ENCODE data around the gene FKBP11. TPM values are rescaled to one million over a fixed set of nuclear protein-coding genes. Genes with fewer than 3 reads are reported as not detected.

The FKBP11 gene
- total and polyA plus RNA-seq, 2 experiments from 2014 or later, result 17.4 to 158 TPM

DNA sequence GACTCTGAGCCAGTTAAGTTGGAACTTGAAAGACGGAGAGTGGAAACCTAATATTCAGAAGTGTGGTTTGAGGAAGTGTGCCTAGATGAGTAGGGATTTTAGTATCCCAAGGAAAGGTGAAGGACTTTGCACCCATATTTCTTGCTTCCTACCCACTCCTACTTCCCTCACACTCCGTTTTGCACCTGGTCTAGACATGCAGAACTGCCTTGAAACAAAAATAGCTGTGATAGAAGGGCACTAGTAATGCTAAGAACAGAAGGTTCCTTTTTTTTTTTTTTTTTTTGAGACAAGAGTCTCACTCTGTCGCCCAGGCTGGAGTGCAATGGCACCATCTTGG, 32.7 kb upstream of the FKBP11 start:
- H3K4me3 ChIP-seq, result peak overlapping the region; percentile 99
- H2AFZ ChIP-seq, result peak overlapping the region; percentile 87
- peak overlapping the region; percentile 85 for H3K27ac ChIP-seq
- H3K9me3 ChIP-seq (ENCODE audit: low read depth), result no peaks in the 10 kb centered on the region
- no peak for TF ChIP-seq EZH2phosphoT487 (IDR thresholded peaks at IDR 0.05; ENCODE audit: insufficient read depth, low read depth)
- no peak for TF ChIP-seq EZH2 (IDR thresholded peaks at IDR 0.05; ENCODE audit: insufficient read depth, poor library complexity, severe bottlenecking)
- in situ Hi-C loops (cut with MboI), result no loop called here
- no peaks in the 10 kb centered on the region for H3K9me2 ChIP-seq (ENCODE audit: insufficient read depth)
- H3K4me1 ChIP-seq (ENCODE audit: insufficient read depth), result peaks cover 18% of the 10 kb centered on the region
- peak overlapping the region; percentile 90 for H3K9ac ChIP-seq
- H3F3A ChIP-seq (ENCODE audit: insufficient read depth), result peaks cover 10% of the 10 kb centered on the region; the same call in 1 of the 2 replicates
- peak overlapping the region; percentile 99 for H3K4me2 ChIP-seq (ENCODE audit: unreplicated experiment)
- H3K79me2 ChIP-seq (ENCODE audit: insufficient read depth), result peaks cover 43% of the 10 kb centered on the region
- H3K27me3 ChIP-seq (replicated peaks; ENCODE audit: insufficient read depth), result no peaks in the 10 kb centered on the region
- peaks cover 20% of the 10 kb centered on the region; the same call in 1 of the 2 replicates for H4K20me1 ChIP-seq (ENCODE audit: insufficient read depth)
- H3K36me3 ChIP-seq (ENCODE audit: low read depth), result peaks cover 8% of the 10 kb centered on the region; the same call in 1 of the 2 replicates
- no peak for DNase-seq
- 22 to 30% methylated on average over 3 of the region's 3 CpGs for WGBS, 2 experiments (ENCODE audit: low coverage in 1 of 2, low lambda C conversion rate in 2 of 2, missing lambda C conversion rate in 2 of 2)

DNA sequence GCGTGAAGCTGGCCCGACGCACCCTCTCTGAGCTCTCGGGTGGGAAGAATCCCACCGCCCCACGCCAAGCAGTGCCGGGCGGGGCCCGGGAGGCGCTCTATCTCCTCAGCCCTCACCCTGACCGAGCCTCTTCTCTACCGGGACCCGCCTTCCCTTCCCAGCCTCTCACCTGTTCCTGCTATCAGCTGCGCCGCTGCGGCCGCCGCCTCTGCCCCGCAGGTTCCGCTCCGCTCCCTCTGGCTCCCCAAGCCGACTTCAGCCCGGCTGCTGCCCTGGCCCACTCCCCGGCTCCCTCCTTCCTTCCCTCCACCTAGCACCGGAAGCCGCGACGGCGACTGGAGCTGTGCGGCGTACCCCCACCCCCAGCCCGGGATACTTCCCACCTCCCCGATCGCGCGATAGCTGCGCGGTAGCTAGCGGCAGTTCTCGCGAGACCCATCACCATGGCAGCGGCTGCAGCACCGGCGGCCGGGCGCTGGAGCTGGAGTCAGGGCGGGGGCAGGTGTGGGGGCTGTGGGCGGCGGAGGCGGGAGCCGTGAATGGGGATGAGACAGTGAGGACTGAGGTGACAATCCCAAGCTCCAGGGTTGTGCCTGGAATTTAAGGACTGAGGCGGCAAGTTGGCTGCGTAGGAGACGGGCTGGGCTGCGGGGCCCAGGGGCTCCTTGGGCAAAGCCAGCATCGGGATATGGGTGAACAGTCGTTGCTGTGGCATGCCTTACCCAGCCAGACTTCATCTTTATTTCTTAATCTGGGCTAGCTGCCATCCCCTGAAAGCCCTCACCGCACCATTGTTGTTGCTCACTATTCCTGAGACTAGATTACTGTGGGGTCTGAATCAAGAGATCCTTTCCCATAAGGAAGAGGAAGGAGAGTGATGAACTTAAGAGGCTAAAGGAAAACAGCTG, 32.1 kb upstream of the FKBP11 start, which contains the start of gene ARF3:
ARF3 (minus strand) TSS at position 347 of the 908 bp plus-strand sequence. CDS start 16,392 bp downstream, outside the sequence.
- Histone ChIP-seq H3K4me3 (peak within 1 kb of the TSS; percentile 99), H3K9me3 (ENCODE audit: low read depth) (no peaks in the 10 kb centered on the region), H2AFZ (peak within 1 kb of the TSS; percentile 87), H3K4me2 (ENCODE audit: unreplicated experiment) (peak within 1 kb of the TSS; percentile 99), H3K79me2 (ENCODE audit: insufficient read depth) (peaks cover 49% of the 10 kb centered on the region), H3F3A (ENCODE audit: insufficient read depth) (peaks cover 10% of the 10 kb centered on the region; the same call in 1 of the 2 replicates), H4K20me1 (ENCODE audit: insufficient read depth) (peaks cover 20% of the 10 kb centered on the region; the same call in 1 of the 2 replicates), H3K27ac (peak within 1 kb of the TSS; percentile 85), H3K9me2 (ENCODE audit: insufficient read depth) (no peaks in the 10 kb centered on the region), H3K4me1 (ENCODE audit: insufficient read depth) (peaks cover 18% of the 10 kb centered on the region), H3K9ac (peak within 1 kb of the TSS; percentile 90), H3K36me3 (ENCODE audit: low read depth) (peaks cover 8% of the 10 kb centered on the region; the same call in 1 of the 2 replicates), H3K27me3 (replicated peaks; ENCODE audit: insufficient read depth) (no peaks in the 10 kb centered on the region)
- TF ChIP-seq EZH2phosphoT487 (IDR thresholded peaks at IDR 0.05; ENCODE audit: insufficient read depth, low read depth) (no peak), EZH2 (IDR thresholded peaks at IDR 0.05; ENCODE audit: insufficient read depth, poor library complexity, severe bottlenecking) (no peak)
- WGBS, 2 experiments (ENCODE audit: low coverage in 1 of 2, low lambda C conversion rate in 2 of 2, missing lambda C conversion rate in 2 of 2), result 0 to 1% methylated on average over 48 to 56 of the region's 58 CpGs
- in situ Hi-C loops (cut with MboI), result no loop called here
- DNase-seq, result peak; percentile 98

DNA sequence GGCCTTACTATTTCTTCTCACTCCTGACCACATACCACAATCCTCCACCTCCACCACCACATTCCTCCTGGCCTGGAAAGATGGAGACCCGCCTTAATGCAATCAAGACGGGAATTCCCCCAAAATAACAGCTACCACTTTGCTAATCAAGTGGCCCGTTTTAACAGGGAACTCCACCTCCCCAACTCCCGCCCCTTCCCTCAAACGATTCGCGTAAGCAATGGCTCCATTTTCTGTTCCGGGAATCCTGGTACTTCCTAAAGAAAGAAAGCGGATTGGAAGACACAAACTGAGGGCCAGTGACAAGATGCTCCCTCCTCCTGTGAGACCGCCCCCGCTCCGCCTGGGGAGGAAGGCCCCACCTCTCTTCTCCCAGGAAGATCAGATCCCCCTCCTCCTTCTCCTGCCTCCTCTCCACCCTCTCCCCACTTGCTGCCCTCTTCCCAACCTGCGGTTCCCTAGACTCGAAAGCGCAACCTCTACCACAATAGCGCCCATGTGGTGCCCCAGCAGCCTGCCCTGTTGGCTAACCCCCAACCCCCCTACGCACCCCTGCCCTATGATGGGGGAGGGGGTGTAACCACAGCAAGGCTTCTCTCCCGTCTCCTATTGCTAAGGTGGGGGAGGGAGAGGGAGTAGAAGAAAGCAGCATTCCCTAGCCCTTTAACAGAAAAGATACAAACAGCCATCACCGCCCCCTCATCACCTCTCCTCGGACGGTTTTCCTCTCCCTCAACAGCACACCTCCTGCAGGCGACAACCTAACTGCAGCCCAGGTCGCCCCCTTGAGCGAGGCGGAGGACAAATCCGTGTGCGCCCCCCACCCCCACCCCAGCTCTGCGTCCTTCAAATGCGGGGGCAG, 31.2 kb upstream of the FKBP11 start:
- H3K4me1 ChIP-seq (ENCODE audit: insufficient read depth), result peaks cover 14% of the 10 kb centered on the region
- no peaks in the 10 kb centered on the region for H3K9me2 ChIP-seq (ENCODE audit: insufficient read depth)
- WGBS, 2 experiments (ENCODE audit: low coverage in 1 of 2, low lambda C conversion rate in 2 of 2, missing lambda C conversion rate in 2 of 2), result 0 to 3% methylated on average over 24 to 29 of the region's 29 CpGs
- in situ Hi-C loops (cut with MboI), result no loop called here
- no peak for TF ChIP-seq EZH2 (IDR thresholded peaks at IDR 0.05; ENCODE audit: insufficient read depth, poor library complexity, severe bottlenecking)
- TF ChIP-seq EZH2phosphoT487 (IDR thresholded peaks at IDR 0.05; ENCODE audit: insufficient read depth, low read depth), result no peak
- H2AFZ ChIP-seq, result peak overlapping the region; percentile 87
- H3K79me2 ChIP-seq (ENCODE audit: insufficient read depth), result peaks cover 58% of the 10 kb centered on the region
- peaks cover 20% of the 10 kb centered on the region; the same call in 1 of the 2 replicates for H4K20me1 ChIP-seq (ENCODE audit: insufficient read depth)
- peak overlapping the region; percentile 99 for H3K4me3 ChIP-seq
- peaks cover 5% of the 10 kb centered on the region; the same call in 1 of the 2 replicates for H3F3A ChIP-seq (ENCODE audit: insufficient read depth)
- peak overlapping the region; percentile 90 for H3K9ac ChIP-seq
- DNase-seq, result peak; percentile 98
- H3K36me3 ChIP-seq (ENCODE audit: low read depth), result peaks cover 8% of the 10 kb centered on the region; the same call in 1 of the 2 replicates
- H3K27me3 ChIP-seq (replicated peaks; ENCODE audit: insufficient read depth), result no peaks in the 10 kb centered on the region
- peak overlapping the region; percentile 85 for H3K27ac ChIP-seq
- peak overlapping the region; percentile 99 for H3K4me2 ChIP-seq (ENCODE audit: unreplicated experiment)
- H3K9me3 ChIP-seq (ENCODE audit: low read depth), result no peaks in the 10 kb centered on the region
